Measurements from ENCODE around the gene NECAB2. TPM values are rescaled to one million over a fixed set of nuclear protein-coding genes. Genes with fewer than 3 reads are reported as not detected.

The NECAB2 gene
- total RNA-seq, 4 donors from 2014 or later, result not detected

GRCh38 chr16:83996481-83997252 lies 28.6 kb downstream of the NECAB2 start:
- no peak for ATAC-seq
- TF ChIP-seq, protein P1, sequence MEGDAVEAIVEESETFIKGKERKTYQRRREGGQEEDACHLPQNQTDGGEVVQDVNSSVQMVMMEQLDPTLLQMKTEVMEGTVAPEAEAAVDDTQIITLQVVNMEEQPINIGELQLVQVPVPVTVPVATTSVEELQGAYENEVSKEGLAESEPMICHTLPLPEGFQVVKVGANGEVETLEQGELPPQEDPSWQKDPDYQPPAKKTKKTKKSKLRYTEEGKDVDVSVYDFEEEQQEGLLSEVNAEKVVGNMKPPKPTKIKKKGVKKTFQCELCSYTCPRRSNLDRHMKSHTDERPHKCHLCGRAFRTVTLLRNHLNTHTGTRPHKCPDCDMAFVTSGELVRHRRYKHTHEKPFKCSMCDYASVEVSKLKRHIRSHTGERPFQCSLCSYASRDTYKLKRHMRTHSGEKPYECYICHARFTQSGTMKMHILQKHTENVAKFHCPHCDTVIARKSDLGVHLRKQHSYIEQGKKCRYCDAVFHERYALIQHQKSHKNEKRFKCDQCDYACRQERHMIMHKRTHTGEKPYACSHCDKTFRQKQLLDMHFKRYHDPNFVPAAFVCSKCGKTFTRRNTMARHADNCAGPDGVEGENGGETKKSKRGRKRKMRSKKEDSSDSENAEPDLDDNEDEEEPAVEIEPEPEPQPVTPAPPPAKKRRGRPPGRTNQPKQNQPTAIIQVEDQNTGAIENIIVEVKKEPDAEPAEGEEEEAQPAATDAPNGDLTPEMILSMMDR (IDR thresholded peaks at IDR 0.05 in 4 of 5, conservative IDR thresholded peaks at IDR 0.05 in 1 of 5), result no peak
- TF ChIP-seq POLR2A (IDR thresholded peaks at IDR 0.05), result no peak
- no peaks in the 10 kb centered on the region for H3K36me3 ChIP-seq
- no peak overlapping the region for H3K27ac ChIP-seq
- H3K27me3 ChIP-seq, result peaks cover 0 to 3% (median 0%) of the 10 kb centered on the region in 3 donors
- intact Hi-C loops (cut with DNase I; ENCODE audit: low total_unique reads), result no loop called here
- in situ Hi-C loops (cut with MboI; ENCODE audit: low sequenced_read_pairs in 4 of 4), result no loop called here
- H3K9me3 ChIP-seq, result no peaks in the 10 kb centered on the region
- DNase-seq, result no peak
- H3K4me1 ChIP-seq, result peaks cover 4 to 11% of the 10 kb centered on the region in 2 donors
- H3K4me3 ChIP-seq, result no peak overlapping the region

GRCh38 chr16:83998091-83998490 lies 30.0 kb downstream of the NECAB2 start:
- H3K36me3 ChIP-seq, result no peaks in the 10 kb centered on the region
- H3K9me3 ChIP-seq, result no peaks in the 10 kb centered on the region
- no peak overlapping the region for H3K4me3 ChIP-seq
- no peak overlapping the region for H3K27ac ChIP-seq
- ATAC-seq (no peak), DNase-seq (no peak)
- in situ Hi-C loops (cut with MboI; ENCODE audit: low sequenced_read_pairs in 4 of 4), result no loop called here
- intact Hi-C loops (cut with DNase I; ENCODE audit: low total_unique reads), result no loop called here
- peaks cover 0 to 3% (median 0%) of the 10 kb centered on the region in 3 donors for H3K27me3 ChIP-seq
- no peak for TF ChIP-seq POLR2A (IDR thresholded peaks at IDR 0.05)
- TF ChIP-seq, protein P1 (IDR thresholded peaks at IDR 0.05 in 4 of 5, conservative IDR thresholded peaks at IDR 0.05 in 1 of 5), result no peak
- H3K4me1 ChIP-seq, result peaks cover 0 to 2% of the 10 kb centered on the region in 2 donors

DNA sequence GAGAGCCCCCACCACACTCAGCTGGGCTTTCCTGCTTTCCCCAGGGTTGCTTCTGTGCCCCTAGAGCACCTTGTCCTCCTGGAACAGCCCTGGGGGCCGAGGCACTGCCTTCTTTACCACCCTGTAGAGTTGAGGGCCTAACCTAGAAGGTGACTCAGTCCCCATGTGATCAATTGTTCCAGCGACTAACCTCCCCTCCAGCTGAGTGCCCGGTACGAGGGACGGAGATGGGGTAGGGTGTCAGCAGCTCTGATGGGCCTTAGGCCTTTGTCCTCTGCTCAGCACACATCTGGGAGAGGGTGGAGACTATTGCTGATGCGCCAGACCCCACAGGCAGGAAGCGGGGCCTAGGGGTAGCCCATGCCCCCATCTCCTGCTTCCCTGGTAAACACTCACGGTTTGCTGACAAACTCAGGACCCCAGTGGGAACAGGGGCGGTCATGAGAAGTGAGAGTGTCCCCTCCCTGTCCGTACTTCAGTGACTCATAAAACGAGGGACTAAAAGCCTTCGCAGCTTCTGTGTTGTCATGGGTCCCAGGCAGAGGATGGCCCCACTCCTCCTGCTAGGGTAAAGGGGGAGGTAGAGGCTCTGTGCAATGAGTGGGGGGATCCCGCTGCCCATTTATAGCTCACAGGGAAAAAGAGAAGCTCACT lies 33.1 kb downstream of the NECAB2 start:
- no peak for ATAC-seq
- no peak overlapping the region for H3K27ac ChIP-seq
- intact Hi-C loops (cut with DNase I; ENCODE audit: low total_unique reads), result no loop called here
- DNase-seq, result no peak
- no peak overlapping the region for H3K4me3 ChIP-seq
- in situ Hi-C loops (cut with MboI; ENCODE audit: low sequenced_read_pairs in 4 of 4), result no loop called here
- no peaks in the 10 kb centered on the region for H3K36me3 ChIP-seq
- H3K9me3 ChIP-seq, result no peaks in the 10 kb centered on the region
- H3K27me3 ChIP-seq, result peaks cover 0 to under 1% (median 0%) of the 10 kb centered on the region in 3 donors
- H3K4me1 ChIP-seq, result no peaks in the 10 kb centered on the region
- TF ChIP-seq, protein P1 (IDR thresholded peaks at IDR 0.05 in 4 of 5, conservative IDR thresholded peaks at IDR 0.05 in 1 of 5), result no peak
- no peak for TF ChIP-seq POLR2A (IDR thresholded peaks at IDR 0.05)

GRCh38 chr16:84001726-84002125 lies 33.7 kb downstream of the NECAB2 start:
- Histone ChIP-seq H3K27me3 (no peaks in the 10 kb centered on the region), H3K9me3 (no peaks in the 10 kb centered on the region), H3K36me3 (no peaks in the 10 kb centered on the region), H3K4me1 (no peaks in the 10 kb centered on the region), H3K27ac (no peak overlapping the region), H3K4me3 (no peak overlapping the region)
- TF ChIP-seq, protein P1 (IDR thresholded peaks at IDR 0.05 in 4 of 5, conservative IDR thresholded peaks at IDR 0.05 in 1 of 5), result no peak
- no peak for TF ChIP-seq POLR2A (IDR thresholded peaks at IDR 0.05)
- DNase-seq (no peak), ATAC-seq (no peak)
- intact Hi-C loops (cut with DNase I; ENCODE audit: low total_unique reads) (no loop called here), in situ Hi-C loops (cut with MboI; ENCODE audit: low sequenced_read_pairs in 4 of 4) (no loop called here)
